Sigmoid colon (tissue), 4 donors: ENCODE data around the gene RASSF5.

ENCODE experiments used
- CTCF ChIP-seq, 4 experiments: fragments of 450-650 bp in 3 of 4; fragments of 200-600 bp in 1 of 4; IDR thresholded peaks; one replicate each; pipeline ENCODE4 v1.5.1; 2016 to 2019; ENCODE audit warnings: antibody characterized with exemption in 4 of 4, mild to moderate bottlenecking in 3 of 4, moderate library complexity in 2 of 4
- EP300 ChIP-seq, 4 donors: sonication (generic); formaldehyde crosslinking; IDR thresholded peaks; one replicate each; pipeline ENCODE4 v1.6.1; 2017; ENCODE audit warnings: antibody characterized with exemption in 4 of 4
- POLR2A ChIP-seq, 2 donors: fragments of 450-650 bp; IDR thresholded peaks; one replicate each; pipeline ENCODE4 v1.6.1; 2016; ENCODE audit warnings: antibody characterized with exemption in 2 of 2, mild to moderate bottlenecking in 2 of 2, moderate library complexity in 2 of 2
- POLR2AphosphoS5 ChIP-seq, 4 donors: sonication (generic); formaldehyde crosslinking; IDR thresholded peaks; one replicate each; pipeline ENCODE4 v1.6.1; 2017; ENCODE audit warnings: antibody characterized with exemption in 4 of 4

DNA sequence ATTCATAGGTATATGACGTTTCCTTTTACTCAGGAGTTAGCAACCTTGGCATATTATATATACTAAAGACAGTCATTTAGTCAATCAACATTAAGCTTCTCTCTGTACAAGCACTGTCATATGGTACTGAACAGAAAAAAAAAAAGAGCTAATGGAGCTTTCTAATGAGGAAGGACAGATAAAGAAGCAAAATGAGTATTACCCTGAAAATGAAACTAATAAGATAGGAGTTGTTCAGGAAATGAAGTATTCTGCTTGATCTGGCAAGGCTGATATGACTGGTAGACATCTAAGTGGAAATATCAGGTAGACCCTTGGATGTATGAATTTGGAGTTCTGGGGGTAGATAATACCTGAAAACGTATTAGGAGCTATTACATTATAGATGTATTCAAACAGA lies 41.4 kb upstream of the RASSF5 start:
- TF ChIP-seq CTCF (IDR thresholded peaks at IDR 0.05) (no peak), EP300 (IDR thresholded peaks at IDR 0.05) (no peak), POLR2A (IDR thresholded peaks at IDR 0.05) (no peak), POLR2AphosphoS5 (IDR thresholded peaks at IDR 0.05) (no peak)
